ENCODE data around the gene AHRR. TPM values are rescaled to one million over a fixed set of nuclear protein-coding genes. Genes with fewer than 3 reads are reported as not detected.

Gene AHRR
- total and polyA plus RNA-seq, 9 of the 15 experiments (the other 6 are each of a cell fraction or from before 2014, with no cell fraction given): 0.06 to 1.6 (median 0.75) TPM; not detected in 1

DNA sequence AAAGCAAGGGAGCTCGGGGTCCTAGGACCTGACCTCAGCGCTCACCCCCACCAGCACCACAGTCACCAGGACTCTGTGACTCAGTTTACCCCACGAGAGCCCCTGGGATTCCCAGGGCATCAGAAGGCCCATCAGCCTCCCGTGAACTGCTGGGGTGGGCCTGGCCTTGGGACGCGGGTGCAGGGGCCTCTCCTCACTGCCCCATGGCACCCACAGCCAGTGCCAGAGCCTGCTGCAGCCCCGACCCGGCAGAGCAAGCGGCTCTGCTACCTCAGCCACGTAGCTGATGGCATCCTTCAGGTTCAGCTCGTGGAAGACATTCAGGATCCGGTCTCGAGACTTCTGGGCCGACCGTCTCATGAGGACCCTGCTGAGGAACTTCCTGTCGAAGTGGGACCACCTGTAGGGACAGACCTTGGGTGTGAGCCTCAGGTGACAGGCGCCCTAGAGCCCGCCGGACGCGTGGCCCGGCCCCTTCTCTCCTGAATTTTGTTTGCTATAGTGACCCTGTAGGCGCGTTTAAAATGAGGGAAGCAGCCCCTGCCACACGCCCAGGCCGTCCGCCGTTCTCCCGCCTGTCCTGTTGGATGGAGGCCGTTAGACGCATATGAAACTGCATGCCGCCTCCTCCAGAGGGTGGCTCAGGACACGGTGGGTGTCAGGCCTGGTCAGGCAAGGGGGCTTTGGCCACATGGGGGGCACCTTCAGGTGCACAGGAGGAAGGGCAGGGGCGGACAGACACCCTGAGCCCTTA is 158.2 kb downstream of the AHRR start:
- no TSS peak for BruUV-seq (replicated peaks)
- peaks cover 24 to 88% of the 10 kb centered on the region in 2 experiments; a peak in 4 of 5 replicates for H3K27me3 ChIP-seq (ENCODE audit: control insufficient read depth in 2 of 2, insufficient read depth in 2 of 2, low read length in 2 of 2)
- in situ Hi-C loops (cut with MboI): no loop called here

More for the DNA sequence above, 158.2 kb downstream of the AHRR start:
- H3K4me1 ChIP-seq (replicated peaks in 1 of 2; ENCODE audit: control insufficient read depth in 2 of 2, insufficient read depth in 2 of 2, low read length in 2 of 2): peaks cover 0 to 79% of the 10 kb centered on the region in 2 experiments; a peak in 2 of 5 replicates
- TF ChIP-seq PHF20 (IDR thresholded peaks at IDR 0.05; ENCODE audit: partially characterized antibody): no peak
- no peak for TF ChIP-seq CHD4 (IDR thresholded peaks at IDR 0.05; ENCODE audit: insufficient read depth, insufficient replicate concordance, low read depth, low read length, poor library complexity, severe bottlenecking)
- no peak for TF ChIP-seq PATZ1 (CRISPR knock-in tag; IDR thresholded peaks at IDR 0.05; ENCODE audit: borderline replicate concordance)
- no peak for TF ChIP-seq SRSF7 (optimal IDR thresholded peaks at IDR 0.05; ENCODE audit: low read depth, low read length)
- no peak for TF ChIP-seq ZNF217 (CRISPR knock-in tag; IDR thresholded peaks at IDR 0.05)
- TF ChIP-seq ETS2 (tag; IDR thresholded peaks at IDR 0.05; ENCODE audit: borderline replicate concordance, poor library complexity, severe bottlenecking): no peak
- TF ChIP-seq ZNF282 (CRISPR knock-in tag; IDR thresholded peaks at IDR 0.05): no peak
- TF ChIP-seq FOXJ3 (CRISPR knock-in tag; IDR thresholded peaks at IDR 0.05): no peak
- TF ChIP-seq SP1 (CRISPR knock-in tag; IDR thresholded peaks at IDR 0.05): no peak
- TF ChIP-seq PPARD (CRISPR knock-in tag; IDR thresholded peaks at IDR 0.05): no peak
- no peak for TF ChIP-seq XRCC5 (IDR thresholded peaks at IDR 0.05; ENCODE audit: low read depth, low read length)
- TF ChIP-seq RHOXF2B (CRISPR knock-in tag; conservative IDR thresholded peaks at IDR 0.05): no peak
- no peak for TF ChIP-seq MXI1 (IDR thresholded peaks at IDR 0.05; ENCODE audit: low read depth, low read length)
- TF ChIP-seq, protein P1, sequence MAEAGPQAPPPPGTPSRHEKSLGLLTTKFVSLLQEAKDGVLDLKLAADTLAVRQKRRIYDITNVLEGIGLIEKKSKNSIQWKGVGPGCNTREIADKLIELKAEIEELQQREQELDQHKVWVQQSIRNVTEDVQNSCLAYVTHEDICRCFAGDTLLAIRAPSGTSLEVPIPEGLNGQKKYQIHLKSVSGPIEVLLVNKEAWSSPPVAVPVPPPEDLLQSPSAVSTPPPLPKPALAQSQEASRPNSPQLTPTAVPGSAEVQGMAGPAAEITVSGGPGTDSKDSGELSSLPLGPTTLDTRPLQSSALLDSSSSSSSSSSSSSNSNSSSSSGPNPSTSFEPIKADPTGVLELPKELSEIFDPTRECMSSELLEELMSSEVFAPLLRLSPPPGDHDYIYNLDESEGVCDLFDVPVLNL (CRISPR knock-in tag; IDR thresholded peaks at IDR 0.05; ENCODE audit: low read depth): no peak
- no peak for TF ChIP-seq ZBTB5 (IDR thresholded peaks at IDR 0.05)
- TF ChIP-seq ZNF696 (CRISPR knock-in tag; conservative IDR thresholded peaks at IDR 0.05): no peak
- TF ChIP-seq ZNF780A (CRISPR knock-in tag; IDR thresholded peaks at IDR 0.05): no peak
- ATAC-seq (no peak; the same call in 2 of the 3 replicates), DNase-seq (ENCODE audit: extremely low read depth in 1 of 4, low spot score in 3 of 4) (no peak), FAIRE-seq (no peak)
- no peak overlapping the region; a peak in 1 of 4 replicates for H3K9ac ChIP-seq (ENCODE audit: insufficient read depth in 1 of 2, low read depth in 2 of 2, low read length in 2 of 2)
- H3K36me3 ChIP-seq (ENCODE audit: control insufficient read depth, insufficient read depth, low read length): no peaks in the 10 kb centered on the region
- POLR2A ChIA-PET: interaction anchor here (0.6 to 0.9 kb wide), 2 partner anchors 9 to 138 kb away, joined by 3 to 4 read pairs; no protein-coding TSS in a partner anchor
- intact Hi-C loops (cut with micrococcal nuclease): loop anchor here (10.0 kb wide), 1 partner anchor 135 kb away; the partner anchor contains the start of gene CEP72
- 17% methylated on average over 32 of the region's 34 CpGs for WGBS (ENCODE audit: insufficient coverage, low coverage, missing lambda C conversion rate)
- H3K79me2 ChIP-seq (ENCODE audit: control insufficient read depth, insufficient read depth, low read length): no peaks in the 10 kb centered on the region
- no peak overlapping the region for H3K4me3 ChIP-seq
- no peak overlapping the region for H3K27ac ChIP-seq (ENCODE audit: extremely low read depth, low read depth, low read length)
- H3K9me3 ChIP-seq (replicated peaks; ENCODE audit: control insufficient read depth, insufficient read depth, low read depth, low read length): no peaks in the 10 kb centered on the region
- H4K20me1 ChIP-seq (replicated peaks; ENCODE audit: control insufficient read depth, insufficient read depth, low read length): peaks cover 14% of the 10 kb centered on the region; the same call in 1 of the 2 replicates
- H2AFZ ChIP-seq (ENCODE audit: low read depth, low read length): no peak overlapping the region
- H3K4me2 ChIP-seq (ENCODE audit: insufficient read depth, low read length): no peak overlapping the region
- CTCF ChIA-PET (ENCODE audit: low intra/inter-chr PET ratio): no interaction called here
- no peaks in the 10 kb centered on the region for H3K9me1 ChIP-seq (ENCODE audit: control insufficient read depth, insufficient read depth, low read length)
